ENCODE data around the gene HIC1. TPM values are rescaled to one million over a fixed set of nuclear protein-coding genes. Genes with fewer than 3 reads are reported as not detected.

Gene HIC1
- total and polyA plus RNA-seq, 7 donors = 1.6 to 44.9 (median 10.4) TPM

DNA sequence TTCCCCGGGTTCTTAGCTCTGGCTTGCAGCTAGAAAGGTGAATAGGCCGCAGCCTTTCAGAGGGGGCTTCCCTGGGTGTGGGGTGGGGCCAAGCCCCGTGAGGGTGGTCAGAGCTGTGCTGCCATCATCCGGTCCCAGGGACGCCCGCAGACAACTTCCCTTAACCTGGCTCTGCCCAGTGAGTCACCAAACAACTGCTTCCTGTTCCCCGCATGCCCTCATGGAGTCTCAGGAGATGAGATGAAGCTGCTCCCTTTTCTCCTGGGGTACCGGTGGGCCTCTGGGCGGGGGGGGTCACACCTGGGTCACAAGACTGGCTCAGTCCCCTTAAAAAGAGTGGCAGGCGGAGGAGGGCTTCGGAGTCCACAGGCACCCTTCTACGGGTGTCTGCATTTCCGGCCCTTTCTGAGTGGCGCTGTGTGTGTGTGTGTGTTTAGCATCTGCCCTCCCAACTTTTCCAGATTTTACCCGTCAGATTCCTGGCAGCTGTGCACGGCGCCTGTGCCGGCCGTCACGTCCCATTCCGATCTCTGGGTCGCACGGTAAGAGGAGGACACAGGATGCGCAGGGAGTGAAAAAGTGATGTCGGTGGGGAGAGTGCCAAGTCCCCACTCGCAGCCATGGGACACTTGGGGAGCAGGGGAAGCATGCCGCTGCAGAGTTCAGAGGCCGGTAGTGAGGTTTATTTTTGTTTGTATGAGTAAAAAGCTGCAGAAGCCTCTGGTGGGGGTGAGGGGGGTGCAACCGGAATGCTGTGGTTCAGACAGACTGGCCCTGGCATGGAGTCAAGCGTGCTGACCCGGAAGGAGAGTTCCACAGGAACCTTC, 16.8 kb downstream of the HIC1 start:
- Histone ChIP-seq H3K36me3 (peaks cover 0 to 13% (median 2%) of the 10 kb centered on the region in 4 donors), H3K9me3 (no peaks in the 10 kb centered on the region), H3K4me3 (no peak overlapping the region), H3K4me1 (peaks cover 0 to 62% (median 46%) of the 10 kb centered on the region in 4 donors), H3K27me3 (no peaks in the 10 kb centered on the region), H3K27ac (peak overlapping the region; percentile 58 to 78 (median 74))
- DNase-seq = peak; percentile 87
- intact Hi-C loops (cut with DNase I) = no loop called here
- TF ChIP-seq EP300 (IDR thresholded peaks at IDR 0.05) (peak in 2 of 4 donors; percentile 28 to 59), POLR2A (IDR thresholded peaks at IDR 0.05) (no peak), POLR2AphosphoS5 (IDR thresholded peaks at IDR 0.05) (peak; percentile 24 to 67 (median 62))
- TF ChIP-seq, protein P1, sequence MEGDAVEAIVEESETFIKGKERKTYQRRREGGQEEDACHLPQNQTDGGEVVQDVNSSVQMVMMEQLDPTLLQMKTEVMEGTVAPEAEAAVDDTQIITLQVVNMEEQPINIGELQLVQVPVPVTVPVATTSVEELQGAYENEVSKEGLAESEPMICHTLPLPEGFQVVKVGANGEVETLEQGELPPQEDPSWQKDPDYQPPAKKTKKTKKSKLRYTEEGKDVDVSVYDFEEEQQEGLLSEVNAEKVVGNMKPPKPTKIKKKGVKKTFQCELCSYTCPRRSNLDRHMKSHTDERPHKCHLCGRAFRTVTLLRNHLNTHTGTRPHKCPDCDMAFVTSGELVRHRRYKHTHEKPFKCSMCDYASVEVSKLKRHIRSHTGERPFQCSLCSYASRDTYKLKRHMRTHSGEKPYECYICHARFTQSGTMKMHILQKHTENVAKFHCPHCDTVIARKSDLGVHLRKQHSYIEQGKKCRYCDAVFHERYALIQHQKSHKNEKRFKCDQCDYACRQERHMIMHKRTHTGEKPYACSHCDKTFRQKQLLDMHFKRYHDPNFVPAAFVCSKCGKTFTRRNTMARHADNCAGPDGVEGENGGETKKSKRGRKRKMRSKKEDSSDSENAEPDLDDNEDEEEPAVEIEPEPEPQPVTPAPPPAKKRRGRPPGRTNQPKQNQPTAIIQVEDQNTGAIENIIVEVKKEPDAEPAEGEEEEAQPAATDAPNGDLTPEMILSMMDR (IDR thresholded peaks at IDR 0.05) = no peak
- WGBS, 2 donors = 76 to 84% methylated on average over 31 of the region's 31 CpGs

DNA sequence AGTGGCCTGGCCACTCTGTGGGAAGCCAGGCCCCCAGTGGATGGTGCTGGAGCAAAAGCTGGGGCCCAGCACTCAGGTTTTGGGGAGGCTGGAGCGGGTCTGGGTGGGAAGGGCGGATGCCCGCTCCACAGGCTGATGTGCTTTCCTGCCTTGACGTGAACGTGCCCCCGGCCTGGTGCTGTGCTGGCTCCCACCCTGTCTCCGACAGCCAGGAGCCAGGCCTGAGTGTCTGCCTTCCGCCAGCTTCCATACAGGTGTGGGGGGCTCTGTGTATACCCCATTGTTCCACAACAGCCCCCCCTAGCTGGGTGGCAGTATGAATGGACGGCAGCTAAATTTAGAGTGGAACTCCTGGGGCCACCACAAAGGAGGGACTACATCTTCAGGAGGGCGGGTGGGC, 20.0 kb downstream of the HIC1 start:
- peak overlapping the region; percentile 51 to 79 (median 68) for H3K27ac ChIP-seq
- H3K27me3 ChIP-seq = no peaks in the 10 kb centered on the region
- H3K4me1 ChIP-seq = peaks cover 0 to 45% (median 34%) of the 10 kb centered on the region in 4 donors
- peaks cover 0 to 32% (median 6%) of the 10 kb centered on the region in 4 donors for H3K36me3 ChIP-seq
- no peak overlapping the region for H3K4me3 ChIP-seq
- DNase-seq = no peak
- TF ChIP-seq, protein P1 (IDR thresholded peaks at IDR 0.05) = no peak
- TF ChIP-seq POLR2A (IDR thresholded peaks at IDR 0.05) = no peak
- no peak for TF ChIP-seq EP300 (IDR thresholded peaks at IDR 0.05)
- TF ChIP-seq POLR2AphosphoS5 (IDR thresholded peaks at IDR 0.05) = no peak
- 90% methylated on average over 10 of the region's 10 CpGs for WGBS, 2 donors
- H3K9me3 ChIP-seq = no peaks in the 10 kb centered on the region
- intact Hi-C loops (cut with DNase I) = no loop called here

DNA sequence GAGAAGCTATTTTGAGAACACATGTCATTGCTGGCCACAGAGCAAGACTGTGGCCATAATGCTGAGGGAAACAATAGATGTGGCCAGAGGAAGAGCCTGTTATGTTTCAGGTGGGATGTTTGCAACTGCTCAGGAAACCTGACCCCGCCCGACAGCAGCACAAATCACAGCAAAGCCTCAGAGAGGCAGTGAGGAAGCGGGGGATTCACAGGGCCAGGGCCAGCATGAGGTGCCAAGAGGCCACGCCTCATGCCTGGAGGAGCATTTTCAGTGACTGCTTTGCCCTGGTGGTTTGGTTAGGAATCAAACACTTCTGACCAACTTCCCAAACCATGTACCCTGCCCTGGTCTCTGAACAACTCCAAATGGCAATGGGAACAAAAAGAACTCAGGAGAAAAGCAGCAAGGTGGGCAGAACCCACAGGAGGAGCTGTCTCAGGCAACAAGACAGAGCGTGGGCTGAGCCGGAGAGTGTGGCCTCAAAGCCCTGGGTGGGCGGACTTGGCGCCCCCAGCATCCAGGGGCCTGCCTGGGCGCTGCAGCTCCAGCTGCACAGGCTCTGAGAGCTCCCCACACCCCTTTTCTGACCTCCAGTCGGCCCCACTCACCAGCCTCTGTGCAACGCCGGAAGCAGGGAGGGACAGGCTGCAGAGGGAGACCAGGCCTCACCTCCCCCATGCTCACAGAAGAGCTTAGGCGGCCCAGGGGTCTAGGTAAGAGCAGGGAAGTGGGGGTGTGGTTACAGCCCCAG, 20.6 kb downstream of the HIC1 start:
- DNase-seq = peak; percentile 77
- H3K4me1 ChIP-seq = peaks cover 0 to 45% (median 34%) of the 10 kb centered on the region in 4 donors
- intact Hi-C loops (cut with DNase I) = no loop called here

DNA sequence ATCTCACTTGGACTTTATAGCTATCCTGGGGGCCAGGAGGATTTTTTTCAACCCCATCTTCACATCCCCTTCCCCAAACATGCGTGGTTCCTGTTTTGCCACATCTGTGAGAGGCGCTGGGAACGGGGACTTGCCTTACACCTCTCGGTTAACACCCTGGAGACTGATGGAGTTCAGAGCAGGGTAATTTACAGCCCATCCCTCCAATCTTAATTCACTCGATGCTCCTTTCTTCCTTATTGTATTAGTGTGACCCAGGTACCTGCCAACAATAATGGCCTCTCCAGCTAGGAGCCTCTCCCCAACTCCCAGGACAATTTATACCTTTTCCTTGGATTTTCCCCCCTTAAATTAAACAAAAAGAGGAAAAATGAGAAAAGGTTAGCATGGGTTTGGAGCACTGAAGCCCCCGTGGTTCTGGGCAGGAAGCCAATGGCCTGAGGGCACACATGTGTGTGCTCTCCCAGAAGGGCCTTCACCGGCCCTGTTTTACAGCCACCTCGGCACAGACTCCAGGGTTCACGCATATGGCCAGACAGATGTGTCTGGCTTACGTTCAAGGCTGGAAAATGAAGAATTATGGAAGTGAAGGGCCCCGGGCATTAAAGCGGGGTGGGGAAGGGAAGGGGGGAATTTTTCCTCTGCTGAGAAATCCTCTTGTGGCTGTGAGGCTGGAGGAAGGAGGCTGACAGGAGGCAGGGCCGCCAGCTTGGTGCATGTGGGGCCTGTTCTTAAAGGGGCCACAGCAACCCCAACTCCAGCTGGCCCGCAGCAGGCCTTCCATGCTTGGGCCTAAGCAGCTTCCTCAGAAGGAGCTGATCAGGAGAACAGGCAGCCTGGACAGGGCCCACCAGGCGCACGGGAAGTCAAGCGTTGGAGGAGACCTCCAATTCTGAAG, 21.4 kb downstream of the HIC1 start:
- peak overlapping the region; percentile 51 to 79 (median 68) for H3K27ac ChIP-seq
- TF ChIP-seq, protein P1 (IDR thresholded peaks at IDR 0.05) = no peak
- no peak overlapping the region for H3K4me3 ChIP-seq
- H3K4me1 ChIP-seq = peaks cover 0 to 37% (median 30%) of the 10 kb centered on the region in 4 donors
- 62 to 72% methylated on average over 17 of the region's 17 CpGs for WGBS, 2 donors
- intact Hi-C loops (cut with DNase I) = no loop called here
- no peak for DNase-seq
- H3K9me3 ChIP-seq = no peaks in the 10 kb centered on the region
- peaks cover 5 to 46% (median 14%) of the 10 kb centered on the region in 4 donors for H3K36me3 ChIP-seq
- H3K27me3 ChIP-seq = no peaks in the 10 kb centered on the region

More for the DNA sequence above, 20.6 kb downstream of the HIC1 start:
- Histone ChIP-seq H3K36me3 (peaks cover 0 to 38% (median 9%) of the 10 kb centered on the region in 4 donors), H3K27ac (peak overlapping the region; percentile 51 to 79 (median 68)), H3K9me3 (no peaks in the 10 kb centered on the region), H3K27me3 (no peaks in the 10 kb centered on the region), H3K4me3 (no peak overlapping the region)
- WGBS, 2 donors = 66 to 80% methylated on average over 13 of the region's 13 CpGs
- TF ChIP-seq, protein P1 (IDR thresholded peaks at IDR 0.05) = no peak
- TF ChIP-seq POLR2AphosphoS5 (IDR thresholded peaks at IDR 0.05) = peak in 1 of 4 donors; percentile 22

Data from sigmoid colon (tissue), 7 donors.